ENCODE data around the gene PBLD. TPM values are rescaled to one million over a fixed set of nuclear protein-coding genes. Genes with fewer than 3 reads are reported as not detected.
"Not testable (repeated sequence)": the region's sequence is repeated elsewhere in the genome, so short reads cannot be mapped to it uniquely, and the experiment has no call there.

PBLD gene
- total RNA-seq, 1 donor from 2014 or later = 5.0 TPM

- peaks cover 17% of the 10 kb centered on the region for H3K36me3 Mint-ChIP-seq (ENCODE audit: low read depth)
- peaks cover 43% of the 10 kb centered on the region for H3K4me1 Mint-ChIP-seq
- DNase-seq (ENCODE audit: low read depth, low spot score) = no peak
- H3K27me3 Mint-ChIP-seq (ENCODE audit: low read depth) = peaks cover 8% of the 10 kb centered on the region
- H3K4me3 Mint-ChIP-seq = peak overlapping the region; percentile 100
- peak overlapping the region; percentile 100 for H3K27ac Mint-ChIP-seq (ENCODE audit: unreplicated experiment)
- no peak for TF ChIP-seq CTCF (conservative IDR thresholded peaks at IDR 0.05)
- H3K9me3 Mint-ChIP-seq = no peaks in the 10 kb centered on the region
Measured at GRCh38 chr10:68330852-68331454, 1.8 kb downstream of the PBLD start.

- Mint-ChIP-seq H3K4me1 (peaks cover 28% of the 10 kb centered on the region), H3K9me3 (no peaks in the 10 kb centered on the region), H3K4me3 (peak overlapping the region; percentile 74), H3K27ac (ENCODE audit: unreplicated experiment) (no peak overlapping the region), H3K27me3 (ENCODE audit: low read depth) (peaks cover 8% of the 10 kb centered on the region), H3K36me3 (ENCODE audit: low read depth) (peaks cover 14% of the 10 kb centered on the region)
- no peak for TF ChIP-seq CTCF (conservative IDR thresholded peaks at IDR 0.05)
- no peak for DNase-seq (ENCODE audit: low read depth, low spot score)
Measured at GRCh38 chr10:68329506-68329861, 3.2 kb downstream of the PBLD start.

- no peak for TF ChIP-seq CTCF (conservative IDR thresholded peaks at IDR 0.05)
- Mint-ChIP-seq H3K27me3 (ENCODE audit: low read depth) (peaks cover 8% of the 10 kb centered on the region), H3K27ac (ENCODE audit: unreplicated experiment) (peak overlapping the region; percentile 39), H3K9me3 (no peaks in the 10 kb centered on the region), H3K4me3 (peak overlapping the region; percentile 62), H3K4me1 (peaks cover 25% of the 10 kb centered on the region), H3K36me3 (ENCODE audit: low read depth) (peaks cover 9% of the 10 kb centered on the region)
- DNase-seq (ENCODE audit: low read depth, low spot score) = no peak
Measured at GRCh38 chr10:68327889-68328786, 4.6 kb downstream of the PBLD start.

DNA sequence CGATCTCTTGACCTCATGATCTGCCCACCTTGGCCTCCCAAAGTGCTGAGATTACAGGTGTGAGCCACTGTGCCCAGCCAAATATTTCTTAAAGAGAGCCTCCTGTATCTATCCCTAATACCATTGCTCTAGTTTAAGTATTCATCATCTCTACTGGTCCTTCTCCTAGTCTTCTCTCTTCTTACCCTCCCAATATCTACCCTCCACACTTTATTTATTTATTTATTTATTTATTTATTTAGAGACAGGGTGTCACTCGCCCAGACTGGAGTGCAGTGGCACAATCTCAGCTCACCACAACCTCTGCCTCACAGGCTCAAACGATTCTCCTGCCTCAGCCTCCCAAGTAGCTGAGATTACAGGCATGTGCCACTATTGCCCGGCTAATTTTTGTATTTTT, 8.3 kb downstream of the PBLD start:
- H3K9me3 Mint-ChIP-seq; H3K27me3 Mint-ChIP-seq (ENCODE audit: low read depth); H3K4me3 Mint-ChIP-seq; H3K36me3 Mint-ChIP-seq (ENCODE audit: low read depth); DNase-seq (ENCODE audit: low read depth, low spot score); H3K27ac Mint-ChIP-seq (ENCODE audit: unreplicated experiment): not testable (repeated sequence)
- peaks cover 10% of the 10 kb centered on the region for H3K4me1 Mint-ChIP-seq

GRCh38 chr10:68318331-68319059, 14.2 kb downstream of the PBLD start:
- H3K9me3 Mint-ChIP-seq = peaks cover 7% of the 10 kb centered on the region
- no peak overlapping the region for H3K4me3 Mint-ChIP-seq
- H3K36me3 Mint-ChIP-seq (ENCODE audit: low read depth) = peaks cover 12% of the 10 kb centered on the region
- no peak for DNase-seq (ENCODE audit: low read depth, low spot score)
- H3K27me3 Mint-ChIP-seq (ENCODE audit: low read depth) = no peaks in the 10 kb centered on the region
- no peak for TF ChIP-seq CTCF (conservative IDR thresholded peaks at IDR 0.05)
- H3K4me1 Mint-ChIP-seq = no peaks in the 10 kb centered on the region
- H3K27ac Mint-ChIP-seq (ENCODE audit: unreplicated experiment) = no peak overlapping the region

All from neural crest cell (in vitro differentiated cells).